ENCODE data around the gene PAN2. TPM values are rescaled to one million over a fixed set of nuclear protein-coding genes. Genes with fewer than 3 reads are reported as not detected.
A peak's percentile ranks its signal among the peaks of the same experiment; 100 is the strongest.

The PAN2 gene
- total and polyA plus RNA-seq, 10 of the 15 experiments (the other 5 are each of a cell fraction or from before 2014, with no cell fraction given) = 14.4 to 61.8 (median 34.9) TPM

- RAD21 ChIA-PET (ENCODE audit: unreplicated experiment) = no interaction called here
- in situ Hi-C loops (cut with MboI) = no loop called here
Observed at GRCh38 chr12:56321027-56321426, 12.8 kb downstream of the PAN2 start.

GRCh38 chr12:56317675-56318074 is 16.1 kb downstream of the PAN2 start:
- no peaks in the 10 kb centered on the region for H3K9me3 ChIP-seq (replicated peaks; ENCODE audit: control insufficient read depth, insufficient read depth, low read length)
- ChIA-PET RAD21 (ENCODE audit: unreplicated experiment) (interaction anchor here (3.7 to 5.5 kb wide), 2 partner anchors 42 to 144 kb away, joined by 34 to 71 read pairs; partner anchors contain the start of gene STAT2), SMC1A (ENCODE audit: uncharacterized antibody, unreplicated experiment) (interaction anchor here (2.4 to 2.8 kb wide), 2 partner anchors 131 to 143 kb away, joined by 14 read pairs; partner anchors contain the start of gene TIMELESS), CTCF (interaction anchor here (5.6 kb wide), 1 partner anchor 145 kb away, joined by 76 read pairs; no protein-coding TSS in a partner anchor), POLR2A (interaction anchor here (0.6 to 3.0 kb wide), 3 partner anchors 21 to 144 kb away, joined by 3 to 14 read pairs (median 6); partner anchors contain the start of gene IL23A)
- no peaks in the 10 kb centered on the region for H3K27me3 ChIP-seq (replicated peaks in 1 of 2; ENCODE audit: control insufficient read depth in 2 of 2, insufficient read depth in 2 of 2, low read length in 1 of 2)
- no peak overlapping the region for H3K9ac ChIP-seq (ENCODE audit: control insufficient read depth, insufficient read depth, low read length)
- DNase-seq (ENCODE audit: low read depth, low spot score) (no peak), ATAC-seq (no peak), FAIRE-seq (no peak)
- no peaks in the 10 kb centered on the region for H4K20me1 ChIP-seq (ENCODE audit: control insufficient read depth, insufficient read depth)
- no peak overlapping the region for H2AFZ ChIP-seq (ENCODE audit: control insufficient read depth, low read depth, low read length)
- H3K4me3 ChIP-seq = no peak overlapping the region
- peaks cover 2 to 11% of the 10 kb centered on the region in 2 experiments; a peak in 3 of 4 replicates for H3K36me3 ChIP-seq (ENCODE audit: control insufficient read depth in 2 of 2, insufficient read depth in 2 of 2, low read length in 1 of 2)
- BruUV-seq (replicated peaks) = no TSS peak
- H3K79me2 ChIP-seq (ENCODE audit: control insufficient read depth, insufficient read depth, low read length) = peaks cover 19% of the 10 kb centered on the region
- H3K4me1 ChIP-seq (ENCODE audit: control insufficient read depth, insufficient read depth, low read length) = peaks cover 3% of the 10 kb centered on the region
- H3K4me2 ChIP-seq (ENCODE audit: control insufficient read depth, insufficient read depth) = no peak overlapping the region
- no peak overlapping the region for H3K27ac ChIP-seq (ENCODE audit: control insufficient read depth, insufficient read depth)
- in situ Hi-C loops (cut with MboI) (no loop called here), intact Hi-C loops (cut with micrococcal nuclease; ENCODE audit: unreplicated experiment) (loop anchor here (5.0 kb wide), 1 partner anchor 200 kb away; the partner anchor contains the start of genes RPL41 and ZC3H10)
- WGBS (ENCODE audit: insufficient coverage, insufficient replicate concordance, low lambda C conversion rate, missing lambda C conversion rate) = 96% methylated on average over 3 of the region's 3 CpGs
- no peak for TF ChIP-seq JUNB (IDR thresholded peaks at IDR 0.05)
- TF ChIP-seq ZBTB4 (CRISPR knock-in tag; IDR thresholded peaks at IDR 0.05) = no peak
- no peak for TF ChIP-seq ZNF207 (IDR thresholded peaks at IDR 0.05; ENCODE audit: borderline replicate concordance)
- no peak for TF ChIP-seq CEBPZ (IDR thresholded peaks at IDR 0.05; ENCODE audit: low read depth, low read length)
- peak; percentile 26; the same call in 1 of the 2 replicates for TF ChIP-seq RAD21 (IDR thresholded peaks at IDR 0.05; ENCODE audit: insufficient read depth, low read depth, low read length)
- no peak for TF ChIP-seq IRF3 (IDR thresholded peaks at IDR 0.05)

More at GRCh38 chr12:56321027-56321426, 12.8 kb downstream of the PAN2 start:
- ChIA-PET CTCF (interaction anchor here (0.7 to 1.1 kb wide), 2 partner anchors 9 to 56 kb away, joined by 3 to 4 read pairs; no protein-coding TSS in a partner anchor), POLR2A (interaction anchor here (0.6 to 1.2 kb wide), 3 partner anchors 8 to 141 kb away, joined by 3 to 6 read pairs (median 6); partner anchors contain the start of gene PAN2), SMC1A (ENCODE audit: uncharacterized antibody, unreplicated experiment) (interaction anchor here (1.4 kb wide), 1 partner anchor 10 kb away, joined by 6 read pairs; no protein-coding TSS in a partner anchor)
- H3K27me3 ChIP-seq (replicated peaks in 1 of 2; ENCODE audit: control insufficient read depth in 2 of 2, insufficient read depth in 2 of 2, low read length in 1 of 2) = no peaks in the 10 kb centered on the region
- no peaks in the 10 kb centered on the region for H4K20me1 ChIP-seq (ENCODE audit: control insufficient read depth, insufficient read depth)
- peaks cover 2 to 21% of the 10 kb centered on the region in 2 experiments; a peak in 3 of 4 replicates for H3K36me3 ChIP-seq (ENCODE audit: control insufficient read depth in 2 of 2, insufficient read depth in 2 of 2, low read length in 1 of 2)
- FAIRE-seq (no peak), ATAC-seq (no peak), DNase-seq (ENCODE audit: low read depth, low spot score) (no peak)
- intact Hi-C loops (cut with micrococcal nuclease; ENCODE audit: unreplicated experiment) = no loop called here
- H3K4me2 ChIP-seq (ENCODE audit: control insufficient read depth, insufficient read depth) = no peak overlapping the region
- no peak overlapping the region for H3K9ac ChIP-seq (ENCODE audit: control insufficient read depth, insufficient read depth, low read length)
- H3K9me3 ChIP-seq (replicated peaks; ENCODE audit: control insufficient read depth, insufficient read depth, low read length) = no peaks in the 10 kb centered on the region
- no peak overlapping the region for H3K4me3 ChIP-seq
- WGBS (ENCODE audit: insufficient coverage, insufficient replicate concordance, low lambda C conversion rate, missing lambda C conversion rate) = 92% methylated on average over 2 of the region's 2 CpGs
- H3K79me2 ChIP-seq (ENCODE audit: control insufficient read depth, insufficient read depth, low read length) = no peaks in the 10 kb centered on the region; the same call in 1 of the 2 replicates
- H3K4me1 ChIP-seq (ENCODE audit: control insufficient read depth, insufficient read depth, low read length) = no peaks in the 10 kb centered on the region
- no peak overlapping the region for H2AFZ ChIP-seq (ENCODE audit: control insufficient read depth, low read depth, low read length)
- no TSS peak for BruUV-seq (replicated peaks)
- TF ChIP-seq SREBF2 (IDR thresholded peaks at IDR 0.05; ENCODE audit: low read length) (no peak), EP300 (IDR thresholded peaks at IDR 0.05; ENCODE audit: borderline replicate concordance in 1 of 2, control insufficient read depth in 1 of 2, low read depth in 2 of 2, low read length in 2 of 2) (no peak)
- H3K27ac ChIP-seq (ENCODE audit: control insufficient read depth, insufficient read depth) = no peak overlapping the region
